ENCODE results near the gene ZFP36.

DNA sequence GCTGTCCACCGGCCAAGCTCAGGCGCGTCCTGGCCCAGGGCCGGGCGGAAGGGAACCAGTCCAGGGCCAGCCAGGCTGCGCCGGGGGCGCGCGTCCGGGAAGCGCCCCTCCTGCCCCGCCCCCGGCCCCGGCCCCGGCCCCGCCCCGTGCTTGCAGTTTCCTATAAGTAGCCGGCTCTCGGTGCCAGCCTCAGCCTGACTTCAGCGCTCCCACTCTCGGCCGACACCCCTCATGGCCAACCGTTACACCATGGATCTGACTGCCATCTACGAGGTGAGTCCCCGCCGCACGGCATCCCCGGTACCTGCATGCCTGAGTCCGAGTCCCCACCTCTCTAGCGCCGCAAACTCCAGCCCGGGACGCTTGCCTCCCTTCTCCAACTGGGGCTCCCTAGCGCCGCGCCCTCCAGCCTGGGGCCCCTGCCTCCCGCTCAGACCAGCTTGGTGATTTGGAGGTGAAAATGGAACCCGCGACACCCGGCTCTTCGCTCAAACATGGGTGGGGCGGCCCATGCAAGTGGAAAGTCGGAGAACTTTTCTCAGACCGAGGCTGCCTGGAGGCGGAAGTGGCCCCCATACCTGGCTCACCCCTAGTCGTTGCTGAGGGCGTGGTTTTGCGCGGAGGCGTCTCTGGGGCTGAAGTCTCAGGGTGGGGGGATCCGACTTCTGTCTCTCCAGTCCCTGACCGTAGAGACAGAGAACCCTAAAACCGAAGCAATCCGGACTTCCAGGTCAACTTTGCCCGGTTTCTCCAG, at the start of gene ZFP36:
- no peak for TF ChIP-seq EZH2 (IDR thresholded peaks at IDR 0.05; ENCODE audit: insufficient read depth, low read length)
- TF ChIP-seq CTCF (IDR thresholded peaks at IDR 0.05; ENCODE audit: insufficient read depth, low read depth, low read length), result no peak
